OCI-LY1 (cell line): ENCODE data around the gene ARMH1.

Source experiments
- H2AFZ ChIP-seq: fragments of 200-600 bp; sonication (generic), shearing (Covaris generic); 2 replicates; pipeline ENCODE4 v1.6.0; 2014; ENCODE audit warnings: antibody characterized with exemption, mild to moderate bottlenecking, low read length
- H3F3A ChIP-seq: fragments of 200-600 bp; sonication (generic), shearing (Covaris generic); 2 replicates; pipeline ENCODE4 v1.6.0; 2014; ENCODE audit warnings: mild to moderate bottlenecking, antibody characterized with exemption, low read length, moderate library complexity; ENCODE audit not compliant: insufficient read depth
- H3K27ac ChIP-seq: fragments of 200-600 bp; sonication (generic); 2 replicates; pipeline ENCODE4 v1.5.1; 2014; ENCODE audit warnings: low read length, mixed run types, mild to moderate bottlenecking, low read depth; ENCODE audit not compliant: poor library complexity, severe bottlenecking
- H3K27me3 ChIP-seq: fragments of 200-600 bp; sonication (generic); 2 replicates; pipeline ENCODE4 v1.6.0; 2014; ENCODE audit warnings: antibody characterized with exemption, mild to moderate bottlenecking, low read length, moderate library complexity; ENCODE audit not compliant: insufficient read depth
- H3K36me3 ChIP-seq: fragments of 200-600 bp; sonication (generic); 2 replicates; pipeline ENCODE4 v1.6.1; 2014; ENCODE audit warnings: mild to moderate bottlenecking, antibody characterized with exemption, low read length, moderate library complexity, mixed read lengths; ENCODE audit not compliant: insufficient read depth
- H3K4me1 ChIP-seq: fragments of 200-600 bp; sonication (generic); 2 replicates; pipeline ENCODE4 v1.5.1; 2014; ENCODE audit warnings: mild to moderate bottlenecking, low read length, moderate library complexity; ENCODE audit not compliant: insufficient read depth, severe bottlenecking
- H3K4me2 ChIP-seq: fragments of 200-600 bp; sonication (generic), shearing (Covaris generic); 2 replicates; pipeline ENCODE4 v1.6.1; 2014; ENCODE audit warnings: low read length
- H3K4me3 ChIP-seq: fragments of 200-600 bp; sonication (generic); 2 replicates; pipeline ENCODE4 v1.5.1; 2014; ENCODE audit warnings: low read length, low read depth, mild to moderate bottlenecking, mixed read lengths; ENCODE audit not compliant: poor library complexity, severe bottlenecking
- H3K79me2 ChIP-seq: fragments of 200-600 bp; shearing (Covaris generic); 2 replicates; pipeline ENCODE4 v1.6.1; 2016; ENCODE audit warnings: mixed run types, low read length, mixed read lengths; ENCODE audit not compliant: insufficient read depth
- H3K9ac ChIP-seq: fragments of 200-600 bp; sonication (generic), shearing (Covaris generic); 2 replicates; pipeline ENCODE4 v1.6.1; 2014; ENCODE audit warnings: mild to moderate bottlenecking, low read length, mixed read lengths
- H3K9me2 ChIP-seq: fragments of 200-600 bp; sonication (generic), shearing (Covaris generic); 2 replicates; pipeline ENCODE4 v1.6.1; 2014; ENCODE audit warnings: low read depth, mild to moderate bottlenecking, low read length, mixed read lengths
- H3K9me3 ChIP-seq: fragments of 200-600 bp; shearing (Covaris generic); 2 replicates; pipeline ENCODE4 v1.6.1; 2014; ENCODE audit warnings: low read length, mixed read lengths
- H4K20me1 ChIP-seq: fragments of 200-600 bp; sonication (generic), shearing (Covaris generic); 2 replicates; pipeline ENCODE4 v1.6.0; 2016; ENCODE audit warnings: mild to moderate bottlenecking, low read length; ENCODE audit not compliant: insufficient read depth
- EZH2 ChIP-seq: fragments of 200-600 bp; sonication (generic), shearing (Covaris generic); IDR thresholded peaks from 2 replicates; pipeline ENCODE4 v1.8.0; 2017; ENCODE audit warnings: borderline replicate concordance, mixed run types, mild to moderate bottlenecking, antibody characterized with exemption, low read length, moderate library complexity, mixed read lengths
- TF ChIP-seq, protein P1 (sequence below): fragments of 200-600 bp; sonication (generic), shearing (Covaris generic); IDR thresholded peaks from 2 replicates; pipeline ENCODE4 v1.5.1; 2017; ENCODE audit warnings: mild to moderate bottlenecking, antibody characterized with exemption, low read length, moderate library complexity, mixed read lengths

The ARMH1 gene

DNA sequence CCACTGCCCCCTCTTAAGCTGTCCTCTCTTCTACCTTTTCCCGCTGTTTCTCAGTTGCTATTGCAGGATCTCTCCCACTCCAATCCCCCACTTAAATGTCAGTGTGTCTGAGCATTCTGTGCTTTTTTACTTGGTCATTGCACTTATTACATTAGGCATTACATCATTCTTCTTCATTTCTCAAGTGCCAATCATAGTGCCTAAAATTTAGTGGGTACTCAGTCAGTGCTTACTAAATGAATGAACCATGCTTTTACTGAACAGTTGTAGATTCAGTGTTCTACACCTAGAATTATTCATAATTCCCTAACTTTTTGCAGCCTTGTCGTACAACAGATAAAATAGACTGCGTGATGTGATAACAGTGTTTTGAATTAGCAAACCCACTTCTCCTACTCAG is 19.4 kb downstream of the ARMH1 start:
- no peak for TF ChIP-seq EZH2
- Histone ChIP-seq H3K9me3 (no peaks in the 10 kb centered on the region), H3K9ac (no peak overlapping the region), H3F3A (no peaks in the 10 kb centered on the region), H3K4me2 (no peak overlapping the region), H4K20me1 (no peaks in the 10 kb centered on the region), H3K79me2 (no peaks in the 10 kb centered on the region), H2AFZ (no peak overlapping the region), H3K4me3 (no peak overlapping the region), H3K27me3 (no peaks in the 10 kb centered on the region), H3K27ac (peak overlapping the region; percentile 79), H3K9me2 (no peaks in the 10 kb centered on the region), H3K36me3 (no peaks in the 10 kb centered on the region; the same call in 1 of the 2 replicates), H3K4me1 (peaks cover 55% of the 10 kb centered on the region)

DNA sequence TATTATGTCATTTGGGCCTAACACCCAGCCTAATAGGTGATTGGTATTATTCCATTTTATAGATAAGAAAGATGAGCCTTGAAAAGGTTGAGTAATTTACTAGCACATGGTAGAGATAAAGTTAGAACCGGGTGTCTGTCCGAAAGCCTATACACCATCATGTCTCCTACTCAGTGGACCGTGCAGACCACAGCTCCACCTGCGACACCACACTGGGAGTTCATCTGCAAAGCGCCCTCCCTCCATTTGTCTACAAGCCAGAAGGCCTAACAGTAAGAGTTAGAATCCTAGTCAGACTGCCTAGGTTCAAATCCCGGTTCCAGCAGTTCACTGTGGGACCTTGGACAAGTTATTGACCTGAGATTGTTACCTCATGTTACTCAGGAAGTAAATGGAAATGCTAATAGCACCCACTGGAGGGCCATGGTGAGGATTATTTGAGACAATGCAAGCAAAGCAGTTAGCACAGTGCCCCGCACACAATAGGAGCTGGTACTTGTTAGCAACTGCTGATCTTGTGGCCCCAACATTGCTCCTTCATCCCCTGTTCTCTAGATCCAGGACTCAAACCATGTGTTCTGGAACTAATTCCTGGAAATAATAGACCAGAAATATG is 20.5 kb downstream of the ARMH1 start:
- no peaks in the 10 kb centered on the region for H3K27me3 ChIP-seq
- peak overlapping the region; percentile 27; the same call in 1 of the 2 replicates for H3K9ac ChIP-seq
- no peaks in the 10 kb centered on the region; the same call in 1 of the 2 replicates for H3K36me3 ChIP-seq
- H3F3A ChIP-seq = no peaks in the 10 kb centered on the region
- H2AFZ ChIP-seq = peak overlapping the region; percentile 30; the same call in 1 of the 2 replicates
- H3K9me3 ChIP-seq = no peaks in the 10 kb centered on the region
- H3K27ac ChIP-seq = peak overlapping the region; percentile 79
- H3K79me2 ChIP-seq = no peaks in the 10 kb centered on the region
- TF ChIP-seq, protein P1, sequence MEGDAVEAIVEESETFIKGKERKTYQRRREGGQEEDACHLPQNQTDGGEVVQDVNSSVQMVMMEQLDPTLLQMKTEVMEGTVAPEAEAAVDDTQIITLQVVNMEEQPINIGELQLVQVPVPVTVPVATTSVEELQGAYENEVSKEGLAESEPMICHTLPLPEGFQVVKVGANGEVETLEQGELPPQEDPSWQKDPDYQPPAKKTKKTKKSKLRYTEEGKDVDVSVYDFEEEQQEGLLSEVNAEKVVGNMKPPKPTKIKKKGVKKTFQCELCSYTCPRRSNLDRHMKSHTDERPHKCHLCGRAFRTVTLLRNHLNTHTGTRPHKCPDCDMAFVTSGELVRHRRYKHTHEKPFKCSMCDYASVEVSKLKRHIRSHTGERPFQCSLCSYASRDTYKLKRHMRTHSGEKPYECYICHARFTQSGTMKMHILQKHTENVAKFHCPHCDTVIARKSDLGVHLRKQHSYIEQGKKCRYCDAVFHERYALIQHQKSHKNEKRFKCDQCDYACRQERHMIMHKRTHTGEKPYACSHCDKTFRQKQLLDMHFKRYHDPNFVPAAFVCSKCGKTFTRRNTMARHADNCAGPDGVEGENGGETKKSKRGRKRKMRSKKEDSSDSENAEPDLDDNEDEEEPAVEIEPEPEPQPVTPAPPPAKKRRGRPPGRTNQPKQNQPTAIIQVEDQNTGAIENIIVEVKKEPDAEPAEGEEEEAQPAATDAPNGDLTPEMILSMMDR = peak; percentile 15; the same call in 1 of the 2 replicates
- no peak for TF ChIP-seq EZH2
- no peaks in the 10 kb centered on the region for H3K9me2 ChIP-seq
- no peak overlapping the region for H3K4me3 ChIP-seq
- H3K4me2 ChIP-seq = peak overlapping the region; percentile 35; the same call in 1 of the 2 replicates
- no peaks in the 10 kb centered on the region for H4K20me1 ChIP-seq
- H3K4me1 ChIP-seq = peaks cover 55% of the 10 kb centered on the region

DNA sequence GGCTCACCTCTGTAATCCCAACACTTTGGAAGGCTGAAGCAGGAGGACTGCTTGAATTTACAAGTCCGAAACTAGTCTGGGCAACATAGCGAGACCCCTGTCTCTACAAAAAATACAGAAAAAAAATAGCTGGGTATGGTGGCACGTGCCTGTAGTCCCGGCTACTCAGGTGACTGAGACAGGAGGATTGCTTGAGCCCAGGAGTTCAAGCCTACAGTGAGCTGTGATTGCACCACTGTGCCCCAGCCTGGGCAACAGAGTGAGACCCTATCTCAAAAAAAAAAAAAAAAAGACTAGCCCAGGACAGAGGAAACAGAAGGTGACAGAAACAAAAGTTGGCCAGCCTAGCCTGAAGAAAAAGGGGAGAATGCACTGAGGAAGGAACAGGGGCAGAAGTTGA is 21.2 kb downstream of the ARMH1 start:
- H3F3A ChIP-seq = no peaks in the 10 kb centered on the region
- no peaks in the 10 kb centered on the region for H3K9me3 ChIP-seq
- H3K4me3 ChIP-seq = no peak overlapping the region
- H3K27ac ChIP-seq = peak overlapping the region; percentile 79
- H3K79me2 ChIP-seq = no peaks in the 10 kb centered on the region
- no peak overlapping the region for H3K9ac ChIP-seq
- H3K4me2 ChIP-seq = no peak overlapping the region
- no peaks in the 10 kb centered on the region; the same call in 1 of the 2 replicates for H3K36me3 ChIP-seq
- no peaks in the 10 kb centered on the region for H3K27me3 ChIP-seq
- H4K20me1 ChIP-seq = no peaks in the 10 kb centered on the region
- no peaks in the 10 kb centered on the region for H3K9me2 ChIP-seq
- H2AFZ ChIP-seq = no peak overlapping the region
- TF ChIP-seq, protein P1 = no peak
- no peak for TF ChIP-seq EZH2
- peaks cover 55% of the 10 kb centered on the region for H3K4me1 ChIP-seq

DNA sequence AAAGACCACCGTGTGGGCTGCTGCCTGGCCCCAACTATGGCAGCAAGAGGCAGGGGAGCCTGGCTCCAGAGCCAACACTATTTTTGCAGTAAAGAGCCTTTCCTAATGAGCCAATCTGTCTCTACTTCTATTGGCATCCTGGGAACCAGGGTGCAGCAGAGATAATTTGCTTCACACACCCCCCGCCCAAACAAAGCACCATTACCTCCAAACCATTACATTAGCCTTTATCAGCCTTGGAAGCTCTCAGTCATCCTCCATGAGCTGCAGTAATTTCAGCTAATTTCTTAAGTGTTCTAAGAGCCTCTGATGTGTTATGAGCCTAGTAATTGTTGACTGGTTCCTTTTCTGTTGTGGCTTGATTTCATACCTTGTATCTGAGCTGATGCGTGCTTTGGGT is 21.6 kb downstream of the ARMH1 start:
- no peak for TF ChIP-seq EZH2
- TF ChIP-seq, protein P1 = no peak
- H3K9ac ChIP-seq = no peak overlapping the region; the same call in 1 of the 2 replicates
- peak overlapping the region; percentile 79 for H3K27ac ChIP-seq
- H3K9me2 ChIP-seq = no peaks in the 10 kb centered on the region
- no peaks in the 10 kb centered on the region for H4K20me1 ChIP-seq
- no peak overlapping the region for H2AFZ ChIP-seq
- H3K79me2 ChIP-seq = no peaks in the 10 kb centered on the region
- H3K4me1 ChIP-seq = peaks cover 55% of the 10 kb centered on the region
- no peaks in the 10 kb centered on the region for H3F3A ChIP-seq
- no peaks in the 10 kb centered on the region; the same call in 1 of the 2 replicates for H3K36me3 ChIP-seq
- peak overlapping the region; percentile 25; the same call in 1 of the 2 replicates for H3K4me2 ChIP-seq
- no peak overlapping the region for H3K4me3 ChIP-seq
- no peaks in the 10 kb centered on the region for H3K27me3 ChIP-seq
- H3K9me3 ChIP-seq = no peaks in the 10 kb centered on the region
